Nephron (organoid): ENCODE measurements around the gene GXYLT2.

Experiments
- H3K27ac Mint-ChIP-seq, 3 experiments: 2 replicates each; pipeline ENCODE4 v1.8.0; 2020; ENCODE audit warnings: mixed read lengths in 3 of 3, mild to moderate bottlenecking in 2 of 3, moderate library complexity in 1 of 3
- H3K27me3 Mint-ChIP-seq: 2 replicates; pipeline ENCODE4 v1.8.0; 2021; ENCODE audit warnings: low read depth, mild to moderate bottlenecking, moderate library complexity, mixed read lengths
- H3K36me3 Mint-ChIP-seq: 2 replicates; pipeline ENCODE4 v1.8.0; 2020; ENCODE audit warnings: low read depth, mixed read lengths
- H3K4me1 Mint-ChIP-seq: 2 replicates; pipeline ENCODE4 v1.8.0; 2020; ENCODE audit warnings: mixed read lengths
- H3K4me3 Mint-ChIP-seq, 3 experiments: 2 replicates each; pipeline ENCODE4 v1.8.0; 2020; ENCODE audit warnings: mild to moderate bottlenecking in 3 of 3, mixed read lengths in 3 of 3, moderate library complexity in 2 of 3
- H3K9me3 Mint-ChIP-seq: 2 replicates; pipeline ENCODE4 v1.8.0; 2020; ENCODE audit warnings: mixed read lengths
- CTCF ChIP-seq, 3 experiments: fragments of 200-600 bp; sonication (generic); IDR thresholded peaks; one replicate each; pipeline ENCODE4 v1.5.0; 2021; ENCODE audit warnings: antibody characterized with exemption in 3 of 3; ENCODE audit not compliant: unreplicated experiment in 3 of 3

Gene GXYLT2

GRCh38 chr3:72909591-72909990 lies 21.7 kb downstream of the GXYLT2 start:
- no peak for TF ChIP-seq CTCF (IDR thresholded peaks at IDR 0.05; ENCODE audit: unreplicated experiment in 3 of 3)
- H3K27me3 Mint-ChIP-seq, result no peaks in the 10 kb centered on the region
- H3K27ac Mint-ChIP-seq, result peak overlapping the region in 2 of 3 experiments; percentile 4 to 37
- peaks cover 33% of the 10 kb centered on the region for H3K36me3 Mint-ChIP-seq
- no peaks in the 10 kb centered on the region for H3K9me3 Mint-ChIP-seq
- H3K4me1 Mint-ChIP-seq, result peaks cover 48% of the 10 kb centered on the region
- no peak overlapping the region for H3K4me3 Mint-ChIP-seq

GRCh38 chr3:72912532-72912931 lies 24.7 kb downstream of the GXYLT2 start:
- Mint-ChIP-seq H3K27me3 (no peaks in the 10 kb centered on the region), H3K4me3 (no peak overlapping the region), H3K9me3 (no peaks in the 10 kb centered on the region), H3K36me3 (peaks cover 40% of the 10 kb centered on the region), H3K27ac (peak overlapping the region in 2 of 3 experiments; percentile 29 to 37), H3K4me1 (peaks cover 24% of the 10 kb centered on the region)
- TF ChIP-seq CTCF (IDR thresholded peaks at IDR 0.05; ENCODE audit: unreplicated experiment in 3 of 3), result no peak

- Mint-ChIP-seq H3K4me3 (no peak overlapping the region), H3K27me3 (no peaks in the 10 kb centered on the region), H3K9me3 (no peaks in the 10 kb centered on the region), H3K27ac (no peak overlapping the region), H3K36me3 (peaks cover 47% of the 10 kb centered on the region), H3K4me1 (peaks cover 12% of the 10 kb centered on the region)
- no peak for TF ChIP-seq CTCF (IDR thresholded peaks at IDR 0.05; ENCODE audit: unreplicated experiment in 3 of 3)
Measured at GRCh38 chr3:72914383-72914782, 26.5 kb downstream of the GXYLT2 start.

- peaks cover 5% of the 10 kb centered on the region for H3K4me1 Mint-ChIP-seq
- no peaks in the 10 kb centered on the region for H3K9me3 Mint-ChIP-seq
- H3K27ac Mint-ChIP-seq, result no peak overlapping the region
- H3K4me3 Mint-ChIP-seq, result no peak overlapping the region
- no peaks in the 10 kb centered on the region for H3K27me3 Mint-ChIP-seq
- H3K36me3 Mint-ChIP-seq, result peaks cover 40% of the 10 kb centered on the region
- TF ChIP-seq CTCF (IDR thresholded peaks at IDR 0.05; ENCODE audit: unreplicated experiment in 3 of 3), result no peak
Measured at GRCh38 chr3:72916250-72916649, 28.4 kb downstream of the GXYLT2 start.

GRCh38 chr3:72919520-72919919 lies 31.7 kb downstream of the GXYLT2 start:
- no peak overlapping the region for H3K27ac Mint-ChIP-seq
- no peaks in the 10 kb centered on the region for H3K27me3 Mint-ChIP-seq
- no peak overlapping the region for H3K4me3 Mint-ChIP-seq

More at GRCh38 chr3:72919520-72919919, 31.7 kb downstream of the GXYLT2 start:
- peaks cover 50% of the 10 kb centered on the region for H3K36me3 Mint-ChIP-seq
- no peak for TF ChIP-seq CTCF (IDR thresholded peaks at IDR 0.05; ENCODE audit: unreplicated experiment in 3 of 3)
- no peaks in the 10 kb centered on the region for H3K9me3 Mint-ChIP-seq
- no peaks in the 10 kb centered on the region for H3K4me1 Mint-ChIP-seq
